Measurements from ENCODE around the gene DNAJB13.

DNA sequence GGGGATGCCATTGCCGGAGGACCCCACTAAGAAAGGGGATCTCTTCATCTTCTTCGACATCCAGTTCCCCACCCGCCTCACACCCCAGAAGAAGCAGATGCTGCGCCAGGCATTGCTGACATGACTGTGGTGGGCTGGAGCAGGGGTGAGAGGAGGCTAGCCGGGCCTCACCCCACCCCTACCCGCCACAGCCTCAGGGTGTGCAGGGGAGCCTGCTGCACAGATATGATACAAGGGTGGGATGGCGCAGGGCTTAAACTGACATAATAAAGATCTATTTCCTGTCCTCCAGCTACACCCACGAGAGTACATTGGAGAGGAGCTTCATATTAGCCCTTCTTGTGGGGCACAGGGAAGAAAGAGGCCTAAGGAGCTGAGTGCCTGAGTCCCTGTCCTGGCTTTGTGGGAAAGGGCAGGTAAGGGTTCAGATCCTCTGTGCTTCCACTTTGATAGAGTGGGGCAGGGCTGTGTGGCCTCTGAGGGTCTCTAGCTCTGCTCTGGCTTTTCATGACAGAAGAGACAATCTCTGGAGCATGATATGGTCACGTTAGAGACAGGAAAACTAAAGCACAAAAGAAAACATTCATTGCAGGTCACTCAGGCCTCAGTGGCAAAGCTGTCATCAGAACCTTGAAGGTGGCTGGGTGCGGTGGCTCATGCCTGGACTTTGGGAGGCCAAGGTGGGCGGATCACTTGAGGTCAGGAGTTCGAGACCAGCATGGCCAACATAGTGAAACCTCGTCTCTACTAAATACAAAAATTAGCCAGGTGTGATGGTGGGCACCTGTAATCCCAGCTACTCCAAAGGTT, 19.4 kb downstream of the DNAJB13 start:
- TF ChIP-seq CTCF (IDR thresholded peaks at IDR 0.05) (no peak), EZH2 (IDR thresholded peaks at IDR 0.05; ENCODE audit: borderline replicate concordance, insufficient read depth, low read depth, low read length, poor library complexity, severe bottlenecking) (no peak)
